ENCODE measurements around the gene SPTBN5.

The SPTBN5 gene

GRCh38 chr15:41893422-41894250 is at the start of gene SPTBN5:
TSS of gene SPTBN5 (minus strand) at chr15:41894053. CDS start at chr15:41893497, 556 bp downstream.
- H3K4me3 ChIP-seq (ENCODE audit: low read length): no peak within 1 kb of the TSS
- no peak for TF ChIP-seq ZNF274 (IDR thresholded peaks at IDR 0.05; ENCODE audit: low read depth, low read length)

GRCh38 chr15:41942886-41943285 is 49.0 kb upstream of the SPTBN5 start:
- no peak for TF ChIP-seq ZNF274 (IDR thresholded peaks at IDR 0.05; ENCODE audit: low read depth, low read length)
- H3K4me3 ChIP-seq (ENCODE audit: low read length): no peak overlapping the region

GRCh38 chr15:41941644-41942415 is 48.0 kb upstream of the SPTBN5 start:
- TF ChIP-seq ZNF274 (IDR thresholded peaks at IDR 0.05; ENCODE audit: low read depth, low read length): no peak
- H3K4me3 ChIP-seq (ENCODE audit: low read length): no peak overlapping the region

DNA sequence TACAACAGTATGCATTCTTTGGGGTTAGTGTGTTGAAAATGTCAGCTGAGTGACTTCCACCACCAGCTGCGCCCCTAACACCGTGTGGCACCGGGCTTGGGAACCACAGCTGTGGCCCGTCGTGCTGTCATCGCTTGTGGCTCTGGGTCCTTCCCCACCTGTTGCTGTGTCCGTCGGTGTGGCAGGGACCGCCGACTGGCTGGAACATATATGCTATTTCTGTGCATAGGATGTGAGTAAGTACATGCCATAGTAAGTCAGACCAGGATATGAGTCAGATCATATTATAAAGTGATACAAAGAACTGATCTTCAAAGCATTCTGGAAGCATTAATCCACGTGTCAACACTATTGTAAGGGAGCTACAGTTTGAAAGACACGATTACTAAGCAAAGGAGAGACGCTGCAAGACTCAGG is 46.6 kb upstream of the SPTBN5 start:
- no peak overlapping the region for H3K4me3 ChIP-seq (ENCODE audit: low read length)
- no peak for TF ChIP-seq ZNF274 (IDR thresholded peaks at IDR 0.05; ENCODE audit: low read depth, low read length)

- TF ChIP-seq ZNF274 (IDR thresholded peaks at IDR 0.05; ENCODE audit: low read depth, low read length): no peak
- H3K4me3 ChIP-seq (ENCODE audit: low read length): no peak overlapping the region
Measured at GRCh38 chr15:41939986-41940385, 46.1 kb upstream of the SPTBN5 start.

GRCh38 chr15:41937568-41937923 is 43.7 kb upstream of the SPTBN5 start:
- TF ChIP-seq ZNF274 (IDR thresholded peaks at IDR 0.05; ENCODE audit: low read depth, low read length): no peak

GRCh38 chr15:41936649-41937567 is 43.1 kb upstream of the SPTBN5 start:
- no peak overlapping the region for H3K4me3 ChIP-seq (ENCODE audit: low read length)
- no peak for TF ChIP-seq ZNF274 (IDR thresholded peaks at IDR 0.05; ENCODE audit: low read depth, low read length)

More at GRCh38 chr15:41937568-41937923, 43.7 kb upstream of the SPTBN5 start:
- H3K4me3 ChIP-seq (ENCODE audit: low read length): no peak overlapping the region

- no peak for TF ChIP-seq ZNF274 (IDR thresholded peaks at IDR 0.05; ENCODE audit: low read depth, low read length)
- no peak overlapping the region; the same call in 1 of the 2 replicates for H3K4me3 ChIP-seq (ENCODE audit: low read length)
Measured at GRCh38 chr15:41936155-41936554, 42.3 kb upstream of the SPTBN5 start.

- no peak for TF ChIP-seq ZNF274 (IDR thresholded peaks at IDR 0.05; ENCODE audit: low read depth, low read length)
Measured at GRCh38 chr15:41935566-41936020, 41.7 kb upstream of the SPTBN5 start.

DNA sequence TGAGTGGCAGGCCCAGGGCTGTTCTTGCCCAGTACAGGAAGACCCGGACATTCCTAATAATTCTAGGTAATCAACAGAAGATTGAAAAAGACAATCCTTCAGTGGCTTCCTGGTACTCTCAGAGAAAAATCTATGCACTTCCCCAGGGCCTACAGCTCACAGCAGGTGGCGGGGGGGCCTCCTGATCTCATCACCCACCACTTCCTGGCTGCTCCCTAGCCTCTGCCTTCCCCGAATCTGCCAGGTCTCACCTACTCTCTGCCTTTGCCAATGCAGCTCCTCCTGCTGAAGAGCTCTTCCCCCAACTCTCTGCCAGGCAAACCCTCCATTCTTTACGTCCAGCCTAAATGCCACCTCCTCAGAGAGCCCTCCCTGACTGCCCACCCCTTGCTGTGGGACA is 41.0 kb upstream of the SPTBN5 start:
- peak overlapping the region; percentile 27; the same call in 1 of the 2 replicates for H3K4me3 ChIP-seq (ENCODE audit: low read length)
- no peak for TF ChIP-seq ZNF274 (IDR thresholded peaks at IDR 0.05; ENCODE audit: low read depth, low read length)

More at GRCh38 chr15:41935566-41936020, 41.7 kb upstream of the SPTBN5 start:
- H3K4me3 ChIP-seq (ENCODE audit: low read length): no peak overlapping the region; the same call in 1 of the 2 replicates

GRCh38 chr15:41933771-41934170 is 39.9 kb upstream of the SPTBN5 start:
- TF ChIP-seq ZNF274 (IDR thresholded peaks at IDR 0.05; ENCODE audit: low read depth, low read length): no peak
- no peak overlapping the region for H3K4me3 ChIP-seq (ENCODE audit: low read length)

DNA sequence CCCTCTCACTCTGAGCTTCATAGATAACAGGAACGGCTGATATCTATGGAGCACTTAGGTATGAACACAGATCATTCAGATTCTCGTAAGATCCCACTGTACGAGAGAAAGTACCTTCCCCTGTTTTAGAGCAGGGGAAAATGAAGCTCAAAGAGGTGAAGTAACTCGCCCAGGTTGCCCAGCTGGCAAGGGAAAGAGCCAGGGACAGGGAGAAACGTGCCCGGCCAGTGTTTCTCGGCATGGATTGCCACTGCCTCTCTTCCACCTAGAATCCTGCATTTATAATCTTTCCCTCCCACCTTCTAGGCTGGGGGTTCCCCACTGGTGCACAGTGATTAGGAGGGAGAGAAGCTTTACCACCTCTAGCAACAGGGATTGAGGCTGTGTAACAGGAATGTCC is 39.5 kb upstream of the SPTBN5 start:
- no peak for TF ChIP-seq ZNF274 (IDR thresholded peaks at IDR 0.05; ENCODE audit: low read depth, low read length)
- H3K4me3 ChIP-seq (ENCODE audit: low read length): no peak overlapping the region

- no peak for TF ChIP-seq ZNF274 (IDR thresholded peaks at IDR 0.05; ENCODE audit: low read depth, low read length)
- H3K4me3 ChIP-seq (ENCODE audit: low read length): no peak overlapping the region
Measured at GRCh38 chr15:41932511-41933289, 38.8 kb upstream of the SPTBN5 start.

All from GM08714 (cell line).